ENCODE results near the gene CDCA7. TPM values are rescaled to one million over a fixed set of nuclear protein-coding genes. Genes with fewer than 3 reads are reported as not detected.
"Not testable (repeated sequence)": the region's sequence is repeated elsewhere in the genome, so short reads cannot be mapped to it uniquely, and the experiment has no call there.

The CDCA7 gene
- total RNA-seq, 1 donor, result 19.9 TPM

- no peak for DNase-seq (ENCODE audit: low read depth in 2 of 3, low spot score in 2 of 3)
These were observed 2.7 kb downstream of the CDCA7 start for GRCh38 chr2:173357346-173357745.

GRCh38 chr2:173358616-173359015, 3.9 kb downstream of the CDCA7 start:
- no peak for DNase-seq (ENCODE audit: low read depth in 2 of 3, low spot score in 2 of 3)

GRCh38 chr2:173359231-173359630, 4.6 kb downstream of the CDCA7 start:
- no peak for DNase-seq (ENCODE audit: low read depth in 2 of 3, low spot score in 2 of 3)

- no peak for DNase-seq (ENCODE audit: low read depth in 2 of 3, low spot score in 2 of 3)
These were observed 15.5 kb downstream of the CDCA7 start for GRCh38 chr2:173370198-173370597.

GRCh38 chr2:173371023-173371422, 16.4 kb downstream of the CDCA7 start:
- no peak for DNase-seq (ENCODE audit: low read depth in 2 of 3, low spot score in 2 of 3)

GRCh38 chr2:173373290-173373689, 18.6 kb downstream of the CDCA7 start:
- no peak for DNase-seq (ENCODE audit: low read depth in 2 of 3, low spot score in 2 of 3)

GRCh38 chr2:173374634-173375033, 20.0 kb downstream of the CDCA7 start:
- no peak for DNase-seq (ENCODE audit: low read depth in 2 of 3, low spot score in 2 of 3)

- not testable (repeated sequence) for DNase-seq (ENCODE audit: low read depth in 2 of 3, low spot score in 2 of 3)
These were observed 30.9 kb downstream of the CDCA7 start for GRCh38 chr2:173385534-173385933.

GRCh38 chr2:173386021-173386737, 31.5 kb downstream of the CDCA7 start:
- no peak for DNase-seq (ENCODE audit: low read depth in 2 of 3, low spot score in 2 of 3)

GRCh38 chr2:173386738-173387065, 32.0 kb downstream of the CDCA7 start:
- DNase-seq (ENCODE audit: low read depth in 2 of 3, low spot score in 2 of 3), result no peak

GRCh38 chr2:173387079-173387478, 32.4 kb downstream of the CDCA7 start:
- no peak for DNase-seq (ENCODE audit: low read depth in 2 of 3, low spot score in 2 of 3)

GRCh38 chr2:173387660-173388059, 33.0 kb downstream of the CDCA7 start:
- no peak for DNase-seq (ENCODE audit: low read depth in 2 of 3, low spot score in 2 of 3)

- no peak for DNase-seq (ENCODE audit: low read depth in 2 of 3, low spot score in 2 of 3)
These were observed 34.1 kb downstream of the CDCA7 start for GRCh38 chr2:173388795-173389194.

GRCh38 chr2:173390036-173390435, 35.4 kb downstream of the CDCA7 start:
- DNase-seq (ENCODE audit: low read depth in 2 of 3, low spot score in 2 of 3), result no peak

GRCh38 chr2:173392731-173393130, 38.1 kb downstream of the CDCA7 start:
- no peak for DNase-seq (ENCODE audit: low read depth in 2 of 3, low spot score in 2 of 3)

- no peak for DNase-seq (ENCODE audit: low read depth in 2 of 3, low spot score in 2 of 3)
These were observed 38.5 kb downstream of the CDCA7 start for GRCh38 chr2:173393186-173393585.

- DNase-seq (ENCODE audit: low read depth in 2 of 3, low spot score in 2 of 3), result no peak
These were observed 39.0 kb downstream of the CDCA7 start for GRCh38 chr2:173393636-173394035.

- DNase-seq (ENCODE audit: low read depth in 2 of 3, low spot score in 2 of 3), result no peak
These were observed 39.7 kb downstream of the CDCA7 start for GRCh38 chr2:173394091-173394974.

GRCh38 chr2:173395567-173396351, 41.1 kb downstream of the CDCA7 start:
- no peak for DNase-seq (ENCODE audit: low read depth in 2 of 3, low spot score in 2 of 3)

- no peak for DNase-seq (ENCODE audit: low read depth in 2 of 3, low spot score in 2 of 3)
These were observed 42.9 kb downstream of the CDCA7 start for GRCh38 chr2:173397539-173397938.

- DNase-seq (ENCODE audit: low read depth in 2 of 3, low spot score in 2 of 3), result no peak
These were observed 44.6 kb downstream of the CDCA7 start for GRCh38 chr2:173399229-173399628.

Data from hematopoietic multipotent progenitor cell (in vitro differentiated cells).